IgD-negative memory B cell (primary cell): ENCODE data around the gene FIS1. TPM values are rescaled to one million over a fixed set of nuclear protein-coding genes. Genes with fewer than 3 reads are reported as not detected.
"Not testable (repeated sequence)": the region's sequence is repeated elsewhere in the genome, so short reads cannot be mapped to it uniquely, and the experiment has no call there.

Experiments
- H3K27ac Mint-ChIP-seq, 3 donors: one replicate each; pipeline ENCODE4 v1.8.0; 2020 to 2022; ENCODE audit warnings: mild to moderate bottlenecking in 3 of 3, mixed read lengths in 3 of 3, moderate library complexity in 1 of 3
- H3K27me3 Mint-ChIP-seq: one replicate; pipeline ENCODE4 v1.8.0; 2021; ENCODE audit warnings: mixed read lengths
- H3K36me3 Mint-ChIP-seq: one replicate; pipeline ENCODE4 v1.8.0; 2020; ENCODE audit warnings: mild to moderate bottlenecking, mixed read lengths
- H3K4me1 Mint-ChIP-seq, 3 donors: one replicate each; pipeline ENCODE4 v1.8.0; 2020 to 2022; ENCODE audit warnings: mixed read lengths in 3 of 3, mild to moderate bottlenecking in 1 of 3
- H3K4me3 Mint-ChIP-seq, 4 donors: one replicate each; pipeline ENCODE4 v1.8.0; 2020 to 2022; ENCODE audit warnings: mild to moderate bottlenecking in 4 of 4, mixed read lengths in 4 of 4, moderate library complexity in 3 of 4
- H3K9me3 Mint-ChIP-seq, 3 donors: one replicate each; pipeline ENCODE4 v1.8.0; 2020 to 2021; ENCODE audit warnings: mixed read lengths in 3 of 3, mild to moderate bottlenecking in 1 of 3
- polyA plus RNA-seq: library from polyadenylated mRNA; unstranded; fragments of 300-500 nt; fragmentation: Illumina TruSeq; gene quantifications from one replicate; pipeline ENCODE4 v1.2.3, GENCODE V29; 2021

FIS1 gene
- polyA plus RNA-seq = 172 TPM

DNA sequence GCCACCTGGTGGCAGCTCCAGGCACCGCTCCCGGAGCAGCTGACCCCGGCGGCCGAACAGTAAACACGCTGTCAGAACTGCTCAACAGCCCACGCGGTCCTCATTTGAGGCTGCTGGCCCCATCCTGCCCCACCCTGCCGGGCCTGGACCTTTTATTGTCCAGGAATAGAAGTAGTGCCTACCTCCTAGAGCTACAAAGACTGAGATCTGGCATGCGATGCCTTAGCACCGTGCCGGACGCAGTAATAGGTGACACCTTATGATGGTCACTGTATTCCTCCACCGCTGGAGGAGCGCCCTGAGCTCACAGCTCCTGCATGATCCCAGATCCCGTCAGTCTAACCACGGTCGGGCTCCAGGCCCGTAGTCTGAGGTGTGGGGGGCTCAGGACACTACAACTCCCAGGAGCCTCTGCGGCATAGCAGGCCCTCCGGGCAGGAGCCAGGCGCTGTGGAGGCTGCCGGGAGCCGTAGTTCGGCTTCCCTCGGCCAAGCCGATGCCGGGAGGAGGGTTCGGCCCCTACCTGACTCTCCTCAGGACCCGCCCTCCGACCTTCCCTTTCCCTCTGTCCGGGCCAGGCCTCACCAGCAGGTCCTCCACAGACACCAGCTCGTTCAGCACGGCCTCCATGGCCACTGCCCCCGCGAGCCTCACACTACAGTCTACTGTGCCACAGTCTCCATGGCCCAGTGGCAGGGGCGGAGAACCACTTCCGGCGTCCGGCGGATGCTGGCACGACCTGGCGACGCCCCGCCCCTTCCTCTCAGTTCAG, at the start of gene FIS1:
FIS1 (minus strand) TSS at position 707 of the 772 bp plus-strand sequence; CDS start at position 630, 77 bp downstream.
- no peaks in the 10 kb centered on the region for H3K36me3 Mint-ChIP-seq
- H3K27me3 Mint-ChIP-seq = no peaks in the 10 kb centered on the region
- no peaks in the 10 kb centered on the region for H3K9me3 Mint-ChIP-seq
- peak within 1 kb of the TSS; percentile 93 to 99 (median 98) for H3K4me3 Mint-ChIP-seq
- peaks cover 14 to 20% (median 16%) of the 10 kb centered on the region in 3 donors for H3K4me1 Mint-ChIP-seq
- peak within 1 kb of the TSS; percentile 89 to 97 (median 91) for H3K27ac Mint-ChIP-seq

DNA sequence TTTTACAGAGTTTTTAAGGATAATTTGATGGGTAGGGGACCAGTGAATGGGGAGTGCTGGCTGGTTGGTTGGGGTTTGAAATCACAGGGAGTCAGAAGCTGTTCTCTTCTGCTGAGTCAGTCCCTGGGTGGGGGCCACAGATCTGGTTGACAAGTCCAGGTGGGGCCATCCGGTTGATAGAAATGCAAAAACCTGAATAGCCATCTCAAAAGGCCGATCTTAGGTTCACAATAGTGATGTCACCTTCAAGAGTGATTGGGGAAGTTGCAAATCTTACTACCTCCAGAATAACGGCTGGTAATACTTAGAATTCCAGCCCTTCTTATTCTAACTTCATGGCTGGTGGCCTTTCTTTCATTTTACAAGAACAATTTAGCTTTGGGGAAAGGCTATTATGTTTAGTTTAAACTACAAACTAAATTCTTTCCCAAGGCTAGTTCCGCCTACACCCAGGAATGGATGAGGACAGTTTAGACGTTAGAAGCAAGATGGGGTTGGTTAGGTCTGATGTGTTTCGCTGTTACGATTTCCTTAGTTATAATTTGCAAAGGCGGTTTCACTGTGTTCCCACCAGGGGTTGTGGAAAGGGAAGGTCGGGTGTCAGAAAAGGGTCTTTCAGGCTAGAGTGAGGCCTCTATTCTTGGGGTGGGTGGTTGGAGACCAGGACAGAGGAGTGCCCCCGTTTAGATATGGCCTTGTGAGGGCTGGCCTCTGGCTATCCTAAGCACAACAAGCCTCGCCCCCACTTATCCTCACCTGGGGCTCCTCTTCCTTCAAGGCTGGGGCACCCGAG, 49.4 kb upstream of the FIS1 start:
- peaks cover 0 to 5% (median 0%) of the 10 kb centered on the region in 3 donors for H3K9me3 Mint-ChIP-seq
- peaks cover 11 to 13% (median 12%) of the 10 kb centered on the region in 3 donors for H3K4me1 Mint-ChIP-seq
- peaks cover 26% of the 10 kb centered on the region for H3K27me3 Mint-ChIP-seq
- no peak overlapping the region for H3K27ac Mint-ChIP-seq
- H3K4me3 Mint-ChIP-seq = no peak overlapping the region
- H3K36me3 Mint-ChIP-seq = no peaks in the 10 kb centered on the region

DNA sequence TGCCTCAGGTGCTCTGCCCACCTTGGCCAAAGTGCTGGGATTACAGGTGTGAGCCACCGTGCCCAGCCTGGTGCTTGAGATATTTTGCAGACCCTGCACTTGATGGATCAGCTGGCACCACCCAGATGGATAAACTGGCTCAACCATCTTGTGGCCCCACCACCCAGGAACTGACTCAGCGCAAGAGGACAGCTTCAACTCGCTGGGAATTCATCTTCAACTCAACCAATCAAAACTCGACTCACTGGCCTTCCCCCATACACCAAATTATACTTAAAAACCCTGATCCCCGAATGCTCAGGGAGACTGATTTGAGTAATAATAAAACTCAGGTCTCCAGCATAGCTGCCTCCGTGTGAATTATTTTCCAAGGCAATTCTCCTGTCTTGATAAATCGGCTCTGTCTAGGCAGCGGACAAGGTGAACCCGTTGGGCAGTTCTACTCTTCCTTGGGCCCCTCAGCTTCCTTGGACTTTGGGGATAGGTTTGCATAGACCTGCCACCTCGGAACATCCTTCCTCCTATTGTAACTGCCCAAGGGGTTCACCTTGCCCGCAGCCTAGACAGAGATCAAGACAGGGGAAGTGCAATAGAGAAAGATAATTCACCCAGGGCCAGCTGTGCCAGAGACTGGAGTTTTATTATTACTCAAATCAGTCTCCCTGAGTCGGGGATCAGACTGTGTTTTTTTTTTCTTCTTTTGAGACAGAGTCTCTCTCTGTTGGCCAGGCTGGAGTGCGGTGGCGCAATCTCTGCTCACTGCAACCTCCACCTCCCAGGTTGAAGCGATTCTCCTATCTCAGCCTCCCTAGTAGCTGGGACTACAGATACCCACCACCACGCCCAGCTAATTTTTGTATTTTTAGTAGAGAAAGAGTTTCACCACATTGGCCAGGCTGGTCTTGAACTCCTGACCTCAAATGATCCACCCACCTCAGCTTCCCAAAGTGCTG, 48.5 kb upstream of the FIS1 start:
- not testable (repeated sequence) for H3K36me3 Mint-ChIP-seq, H3K9me3 Mint-ChIP-seq, H3K4me3 Mint-ChIP-seq
- Mint-ChIP-seq H3K4me1 (peaks cover 11 to 14% (median 12%) of the 10 kb centered on the region in 3 donors), H3K27ac (peak overlapping the region in 1 of 3 donors; percentile 81), H3K27me3 (peaks cover 22% of the 10 kb centered on the region)

DNA sequence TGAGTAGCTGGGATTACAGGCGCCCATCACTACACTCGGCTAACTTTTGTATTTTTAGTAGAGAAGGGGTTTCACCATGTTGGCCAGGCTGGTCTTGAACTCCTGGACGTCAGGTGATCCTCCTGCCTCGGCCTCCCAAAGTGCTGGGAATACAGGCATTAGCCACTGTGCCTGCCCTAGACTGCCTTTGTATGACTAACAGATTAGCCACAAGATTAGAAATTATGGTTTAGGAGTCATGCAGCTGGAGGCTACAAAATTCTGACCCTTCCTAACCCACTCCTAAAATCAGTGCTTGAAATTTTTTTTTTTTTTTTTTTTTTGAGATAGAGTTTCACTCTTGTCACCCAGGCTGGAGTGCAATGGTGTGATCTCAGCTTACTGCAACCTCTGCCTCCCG, 47.7 kb upstream of the FIS1 start:
- Mint-ChIP-seq H3K27me3 (peaks cover 18% of the 10 kb centered on the region), H3K4me1 (peaks cover 11 to 19% (median 12%) of the 10 kb centered on the region in 3 donors)
- H3K27ac Mint-ChIP-seq, H3K4me3 Mint-ChIP-seq, H3K9me3 Mint-ChIP-seq, H3K36me3 Mint-ChIP-seq: not testable (repeated sequence)

DNA sequence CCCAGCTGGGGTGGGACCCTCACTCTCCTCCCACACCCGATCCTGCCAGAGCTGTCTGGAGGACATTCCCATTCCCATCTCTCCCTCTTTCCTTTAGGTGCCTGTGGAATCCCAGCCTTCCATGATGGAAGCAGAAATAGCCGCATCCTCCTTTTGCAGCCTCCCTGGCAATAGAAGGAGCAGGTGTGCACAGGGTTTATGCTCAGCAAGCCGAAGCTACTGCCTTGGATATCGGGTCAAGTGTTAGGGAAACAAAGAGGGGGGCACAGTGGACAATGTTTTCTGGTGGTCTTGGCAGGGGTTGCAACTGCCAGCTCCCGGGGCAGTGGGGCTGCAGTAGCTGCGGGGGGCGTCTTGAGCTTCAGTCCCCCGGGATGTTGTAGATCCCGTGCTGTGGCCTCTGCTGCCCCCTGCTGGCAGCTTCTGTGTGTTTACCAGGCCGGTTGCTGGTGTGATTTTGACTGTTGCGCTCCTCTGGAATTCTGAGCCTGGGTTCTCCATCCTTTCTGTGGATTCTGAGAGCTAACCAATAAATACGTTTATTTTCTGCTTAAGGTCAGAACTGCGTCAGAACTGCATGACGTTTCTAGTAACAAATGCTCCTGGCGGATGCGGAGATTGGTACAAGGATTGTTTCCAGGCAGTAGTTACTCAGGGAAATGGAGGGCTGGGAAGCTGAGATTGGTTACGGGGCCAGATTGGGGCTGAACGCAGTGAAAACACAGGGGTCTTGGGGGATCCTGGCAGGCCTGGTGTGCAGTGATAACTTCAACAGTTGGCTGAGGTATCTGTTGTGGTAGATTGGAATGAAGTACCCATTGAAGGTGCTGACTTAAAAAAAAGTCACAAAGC, 45.5 kb upstream of the FIS1 start:
- H3K4me3 Mint-ChIP-seq = peak overlapping the region in 2 of 4 donors; percentile 64 to 77
- not testable (repeated sequence) for H3K9me3 Mint-ChIP-seq, H3K36me3 Mint-ChIP-seq
- peak overlapping the region in 1 of 3 donors; percentile 59 for H3K27ac Mint-ChIP-seq
- H3K27me3 Mint-ChIP-seq = peaks cover 15% of the 10 kb centered on the region
- peaks cover 11 to 19% (median 12%) of the 10 kb centered on the region in 3 donors for H3K4me1 Mint-ChIP-seq

DNA sequence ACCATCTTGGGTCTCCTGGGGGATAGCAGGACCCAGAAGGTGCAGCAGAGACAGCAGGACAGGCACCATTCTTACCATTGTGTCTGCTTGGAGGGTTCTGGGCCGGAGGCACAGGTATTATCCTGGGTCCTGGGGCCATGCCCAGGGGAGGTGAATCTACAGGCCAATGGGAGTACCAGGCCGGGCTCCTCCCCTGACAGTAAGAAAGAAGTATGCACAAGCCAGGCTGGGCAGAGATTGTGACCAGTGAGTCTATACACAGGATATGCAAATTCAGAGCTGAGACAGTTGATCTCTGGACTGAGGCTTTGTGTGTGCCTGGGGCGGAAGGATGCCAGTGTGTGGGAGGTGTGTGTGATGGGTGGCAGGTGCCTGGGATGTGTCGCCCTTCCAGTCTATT, 44.8 kb upstream of the FIS1 start:
- not testable (repeated sequence) for H3K9me3 Mint-ChIP-seq, H3K27ac Mint-ChIP-seq
- H3K4me3 Mint-ChIP-seq = peak overlapping the region in 1 of 4 donors; percentile 77

DNA sequence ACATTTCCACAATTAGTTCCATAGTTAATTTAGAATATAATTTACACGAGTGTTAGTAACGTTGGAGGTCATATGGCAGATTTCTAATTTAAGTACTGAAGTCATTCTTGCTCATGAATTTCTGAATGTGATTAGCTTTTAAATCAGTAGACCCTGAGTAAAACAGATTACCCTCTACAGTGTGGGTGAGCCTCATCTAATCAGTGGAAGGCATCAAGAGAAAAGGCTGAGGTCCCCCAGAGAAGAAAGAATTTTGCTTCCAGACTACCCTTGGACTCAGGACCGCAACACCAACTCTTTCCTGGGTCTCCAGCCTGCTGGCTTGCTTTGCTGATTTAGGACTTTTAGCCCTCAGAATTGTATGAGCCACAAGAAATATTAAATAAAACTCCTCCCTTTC, 43.6 kb upstream of the FIS1 start:
- no peaks in the 10 kb centered on the region for H3K36me3 Mint-ChIP-seq
- no peak overlapping the region for H3K27ac Mint-ChIP-seq
- peaks cover 3% of the 10 kb centered on the region for H3K27me3 Mint-ChIP-seq
- peaks cover 11 to 19% (median 12%) of the 10 kb centered on the region in 3 donors for H3K4me1 Mint-ChIP-seq
- no peak overlapping the region for H3K4me3 Mint-ChIP-seq
- H3K9me3 Mint-ChIP-seq = peaks cover 0 to 5% (median 0%) of the 10 kb centered on the region in 3 donors

More for the DNA sequence above, 44.8 kb upstream of the FIS1 start:
- H3K27me3 Mint-ChIP-seq, H3K36me3 Mint-ChIP-seq: not testable (repeated sequence)
- H3K4me1 Mint-ChIP-seq = peaks cover 11 to 19% (median 12%) of the 10 kb centered on the region in 3 donors

DNA sequence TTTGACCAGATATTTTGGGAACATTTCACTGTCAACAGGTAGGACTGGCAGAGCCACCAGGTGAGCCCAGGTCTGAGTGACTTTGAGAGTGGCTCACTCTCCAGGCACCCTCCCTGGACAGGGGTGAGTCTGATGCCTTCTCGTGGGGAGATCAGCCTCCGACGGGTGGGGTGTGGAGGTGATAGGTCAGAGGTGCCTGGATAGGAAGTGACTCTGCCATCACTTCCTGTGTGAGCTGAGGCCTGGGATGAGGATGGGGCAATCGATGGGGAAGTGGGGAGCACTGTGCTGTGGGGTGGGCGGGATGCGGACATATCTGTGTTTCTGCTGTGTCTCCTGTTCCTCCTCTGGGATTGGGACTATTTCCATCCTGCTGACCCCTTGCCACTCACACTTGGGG, 42.2 kb upstream of the FIS1 start:
- Mint-ChIP-seq H3K27me3 (peaks cover 5% of the 10 kb centered on the region), H3K36me3 (no peaks in the 10 kb centered on the region), H3K4me1 (peaks cover 15 to 28% (median 20%) of the 10 kb centered on the region in 3 donors), H3K9me3 (peaks cover 0 to 5% (median 0%) of the 10 kb centered on the region in 3 donors), H3K27ac (no peak overlapping the region), H3K4me3 (no peak overlapping the region)

DNA sequence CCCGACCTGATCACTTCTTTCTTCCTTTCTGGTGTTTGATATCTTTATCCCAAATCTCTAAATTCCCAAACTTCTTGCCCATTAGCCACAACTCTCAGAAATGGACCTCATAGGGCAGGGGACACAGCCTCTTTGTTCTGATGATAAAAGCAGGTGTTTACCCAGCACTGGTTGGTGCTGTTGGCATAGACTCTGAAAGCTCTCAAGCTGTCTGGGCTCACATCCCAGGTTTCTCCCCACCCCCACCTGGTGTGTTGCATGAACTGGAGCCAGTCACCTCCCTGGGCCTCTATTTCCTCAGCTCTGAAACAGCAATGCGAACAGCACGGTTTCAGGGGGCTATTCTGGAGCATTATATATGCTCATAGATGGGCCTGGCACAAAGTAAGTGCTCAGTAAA, 41.0 kb upstream of the FIS1 start:
- H3K36me3 Mint-ChIP-seq, H3K9me3 Mint-ChIP-seq, H3K27me3 Mint-ChIP-seq, H3K27ac Mint-ChIP-seq: not testable (repeated sequence)
- H3K4me1 Mint-ChIP-seq = peaks cover 15 to 28% (median 20%) of the 10 kb centered on the region in 3 donors
- peak overlapping the region in 1 of 4 donors; percentile 74 for H3K4me3 Mint-ChIP-seq

DNA sequence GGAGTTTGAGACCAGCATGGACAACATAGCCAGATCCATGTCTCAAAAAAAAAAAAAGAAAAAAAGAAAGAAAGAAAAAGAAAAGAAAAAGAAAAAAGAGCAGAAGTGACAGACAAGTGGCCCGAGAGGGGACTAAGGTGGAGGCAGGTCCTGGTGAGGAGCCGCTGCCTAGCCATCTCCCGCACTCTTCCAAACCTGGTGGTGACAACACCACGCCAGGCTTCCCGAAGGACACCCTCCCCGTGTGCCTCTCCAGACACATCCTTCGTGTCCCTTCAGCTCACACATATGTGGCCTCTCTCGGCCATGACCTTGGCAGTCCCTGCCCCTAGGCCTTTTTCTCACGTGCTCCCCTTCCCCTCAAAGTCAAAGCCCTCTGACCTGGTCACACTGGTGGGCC, 40.3 kb upstream of the FIS1 start:
- H3K36me3 Mint-ChIP-seq = no peaks in the 10 kb centered on the region
- peaks cover 0 to 5% (median 0%) of the 10 kb centered on the region in 3 donors for H3K9me3 Mint-ChIP-seq
- peaks cover 6% of the 10 kb centered on the region for H3K27me3 Mint-ChIP-seq
- H3K4me1 Mint-ChIP-seq = peaks cover 12 to 23% (median 14%) of the 10 kb centered on the region in 3 donors
- H3K27ac Mint-ChIP-seq = no peak overlapping the region
- no peak overlapping the region for H3K4me3 Mint-ChIP-seq

DNA sequence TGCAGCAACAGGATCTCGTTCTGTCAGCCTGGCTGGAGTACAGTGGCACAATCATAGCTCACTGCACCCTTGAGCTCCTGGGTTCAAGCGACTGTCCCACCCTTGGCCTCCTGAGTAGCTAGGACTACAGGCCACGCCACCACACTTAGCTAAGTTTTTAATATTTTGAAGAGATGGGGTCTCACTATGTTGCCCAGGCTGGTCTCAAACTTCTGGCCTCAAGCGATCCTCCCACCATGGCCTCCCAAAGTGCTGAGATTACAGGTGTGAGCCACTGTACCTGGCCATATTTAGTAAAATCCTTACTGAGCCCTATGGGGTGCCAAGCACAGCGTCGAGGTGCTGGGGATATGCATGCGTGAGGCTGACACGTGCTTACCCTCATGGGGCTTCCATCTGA, 36.0 kb upstream of the FIS1 start:
- H3K27me3 Mint-ChIP-seq = peaks cover 18% of the 10 kb centered on the region
- not testable (repeated sequence) for H3K4me3 Mint-ChIP-seq, H3K4me1 Mint-ChIP-seq, H3K9me3 Mint-ChIP-seq, H3K36me3 Mint-ChIP-seq
- peak overlapping the region in 1 of 3 donors; percentile 27 for H3K27ac Mint-ChIP-seq

DNA sequence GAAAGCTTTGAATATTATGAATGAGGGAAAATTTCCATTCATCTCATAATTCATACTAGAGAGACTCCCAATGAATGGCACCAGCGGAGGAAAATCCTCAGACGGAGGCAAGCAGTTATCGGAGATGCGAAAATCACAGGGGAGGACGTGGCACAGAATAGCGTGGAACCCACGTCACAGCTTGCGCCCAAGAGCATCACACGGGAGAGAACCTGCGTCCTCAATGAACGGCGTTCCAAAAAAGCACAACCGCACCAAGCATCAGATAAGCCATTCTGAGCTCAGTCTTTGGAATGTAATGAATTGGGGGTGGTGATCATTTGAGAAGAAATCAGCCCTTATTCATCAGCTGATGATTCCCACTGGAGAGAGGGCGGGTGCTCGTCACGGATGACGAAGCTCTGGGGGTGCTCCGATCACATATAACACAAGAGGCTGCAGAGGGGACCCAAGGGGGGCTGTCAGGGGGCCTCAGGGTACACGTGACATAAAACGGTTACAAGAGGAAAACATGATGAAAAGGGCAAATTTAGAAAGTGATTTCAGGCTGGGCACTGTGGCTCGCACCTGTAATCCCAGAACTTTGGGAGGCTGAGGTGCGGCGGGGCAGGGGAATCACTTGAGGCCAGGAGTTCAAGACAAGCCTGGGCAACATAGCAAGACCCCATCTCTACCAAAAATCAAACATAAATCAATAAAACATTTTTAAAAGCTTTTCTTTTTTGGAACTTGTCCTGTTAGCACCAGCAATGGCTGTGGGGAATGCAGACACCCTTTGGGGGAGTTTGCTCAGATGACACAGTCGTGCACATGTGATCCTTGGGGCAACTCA, 33.8 kb upstream of the FIS1 start:
- Mint-ChIP-seq H3K27me3 (peaks cover 21% of the 10 kb centered on the region), H3K27ac (no peak overlapping the region), H3K9me3 (no peaks in the 10 kb centered on the region), H3K4me1 (peaks cover 5 to 9% (median 8%) of the 10 kb centered on the region in 3 donors), H3K36me3 (no peaks in the 10 kb centered on the region), H3K4me3 (no peak overlapping the region)

DNA sequence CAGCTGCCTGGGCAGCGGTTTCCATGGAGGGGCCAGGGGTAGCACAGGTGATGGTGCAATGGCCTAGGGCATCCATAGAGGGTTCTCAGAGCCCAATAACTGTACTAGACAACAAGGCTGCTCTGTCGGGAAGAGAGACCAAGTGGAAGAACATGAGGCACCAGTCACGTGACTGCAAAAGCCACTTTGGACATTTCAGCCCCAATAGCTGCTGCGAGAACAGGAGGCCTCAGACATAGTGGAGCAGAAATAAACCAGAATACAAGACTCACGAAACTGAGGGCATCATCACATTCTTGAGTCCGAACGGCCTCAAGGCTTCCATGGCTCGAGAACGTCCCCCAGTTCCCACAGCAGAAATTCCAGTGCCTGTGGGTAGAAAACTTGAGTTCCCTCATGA, 32.3 kb upstream of the FIS1 start:
- Mint-ChIP-seq H3K4me1 (no peaks in the 10 kb centered on the region), H3K9me3 (no peaks in the 10 kb centered on the region), H3K27me3 (peaks cover 22% of the 10 kb centered on the region), H3K36me3 (no peaks in the 10 kb centered on the region), H3K4me3 (no peak overlapping the region), H3K27ac (no peak overlapping the region)
